ENCODE measurements around the gene TRABD2B. TPM values are rescaled to one million over a fixed set of nuclear protein-coding genes. Genes with fewer than 3 reads are reported as not detected.

The TRABD2B gene
- total and polyA plus RNA-seq, 2 experiments from 2014 or later = 1.6 to 2.0 TPM

DNA sequence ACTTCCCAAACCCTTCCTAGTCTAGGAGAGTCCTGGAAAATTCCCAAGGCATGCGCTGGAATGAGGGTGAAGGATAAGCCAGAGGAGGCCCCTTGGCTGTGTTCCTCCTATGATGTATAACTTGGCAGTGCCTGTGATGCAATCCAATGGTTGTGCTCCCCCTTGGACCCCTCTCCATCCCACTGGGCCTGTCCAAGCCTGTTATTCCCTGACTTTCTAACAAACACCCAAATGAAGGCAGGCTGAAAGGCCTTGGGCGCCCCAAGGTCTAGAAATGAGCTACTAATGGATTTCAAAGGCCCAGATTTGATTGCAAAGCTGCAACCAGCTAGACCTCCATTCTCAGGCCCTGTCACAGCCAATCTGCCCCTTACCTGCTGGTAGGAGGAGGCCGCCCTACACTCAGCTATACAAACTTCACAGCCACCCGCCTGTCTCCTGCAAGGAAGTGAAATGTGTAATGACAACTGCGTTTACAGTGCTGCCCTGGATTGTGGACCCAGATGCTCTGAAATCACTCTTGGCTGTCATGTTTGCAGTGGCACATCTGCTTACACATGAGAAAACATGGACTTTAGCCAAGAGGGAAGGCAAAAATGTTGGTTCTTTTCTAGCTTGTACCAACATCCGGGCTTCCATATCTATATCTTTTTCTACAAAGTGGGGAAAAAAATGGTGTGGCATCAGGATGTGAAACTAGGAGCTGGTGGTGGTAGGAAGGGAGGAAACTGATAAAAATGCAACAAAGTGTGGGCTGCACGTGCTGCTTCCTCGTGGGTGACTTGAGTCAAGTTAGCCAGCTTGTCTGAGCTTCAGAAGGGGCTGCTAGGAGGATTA lies 130.4 kb downstream of the TRABD2B start (continued):
- TF ChIP-seq, protein P1, sequence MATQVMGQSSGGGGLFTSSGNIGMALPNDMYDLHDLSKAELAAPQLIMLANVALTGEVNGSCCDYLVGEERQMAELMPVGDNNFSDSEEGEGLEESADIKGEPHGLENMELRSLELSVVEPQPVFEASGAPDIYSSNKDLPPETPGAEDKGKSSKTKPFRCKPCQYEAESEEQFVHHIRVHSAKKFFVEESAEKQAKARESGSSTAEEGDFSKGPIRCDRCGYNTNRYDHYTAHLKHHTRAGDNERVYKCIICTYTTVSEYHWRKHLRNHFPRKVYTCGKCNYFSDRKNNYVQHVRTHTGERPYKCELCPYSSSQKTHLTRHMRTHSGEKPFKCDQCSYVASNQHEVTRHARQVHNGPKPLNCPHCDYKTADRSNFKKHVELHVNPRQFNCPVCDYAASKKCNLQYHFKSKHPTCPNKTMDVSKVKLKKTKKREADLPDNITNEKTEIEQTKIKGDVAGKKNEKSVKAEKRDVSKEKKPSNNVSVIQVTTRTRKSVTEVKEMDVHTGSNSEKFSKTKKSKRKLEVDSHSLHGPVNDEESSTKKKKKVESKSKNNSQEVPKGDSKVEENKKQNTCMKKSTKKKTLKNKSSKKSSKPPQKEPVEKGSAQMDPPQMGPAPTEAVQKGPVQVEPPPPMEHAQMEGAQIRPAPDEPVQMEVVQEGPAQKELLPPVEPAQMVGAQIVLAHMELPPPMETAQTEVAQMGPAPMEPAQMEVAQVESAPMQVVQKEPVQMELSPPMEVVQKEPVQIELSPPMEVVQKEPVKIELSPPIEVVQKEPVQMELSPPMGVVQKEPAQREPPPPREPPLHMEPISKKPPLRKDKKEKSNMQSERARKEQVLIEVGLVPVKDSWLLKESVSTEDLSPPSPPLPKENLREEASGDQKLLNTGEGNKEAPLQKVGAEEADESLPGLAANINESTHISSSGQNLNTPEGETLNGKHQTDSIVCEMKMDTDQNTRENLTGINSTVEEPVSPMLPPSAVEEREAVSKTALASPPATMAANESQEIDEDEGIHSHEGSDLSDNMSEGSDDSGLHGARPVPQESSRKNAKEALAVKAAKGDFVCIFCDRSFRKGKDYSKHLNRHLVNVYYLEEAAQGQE (IDR thresholded peaks at IDR 0.05; ENCODE audit: unreplicated experiment) = no peak
- TF ChIP-seq, protein P2, sequence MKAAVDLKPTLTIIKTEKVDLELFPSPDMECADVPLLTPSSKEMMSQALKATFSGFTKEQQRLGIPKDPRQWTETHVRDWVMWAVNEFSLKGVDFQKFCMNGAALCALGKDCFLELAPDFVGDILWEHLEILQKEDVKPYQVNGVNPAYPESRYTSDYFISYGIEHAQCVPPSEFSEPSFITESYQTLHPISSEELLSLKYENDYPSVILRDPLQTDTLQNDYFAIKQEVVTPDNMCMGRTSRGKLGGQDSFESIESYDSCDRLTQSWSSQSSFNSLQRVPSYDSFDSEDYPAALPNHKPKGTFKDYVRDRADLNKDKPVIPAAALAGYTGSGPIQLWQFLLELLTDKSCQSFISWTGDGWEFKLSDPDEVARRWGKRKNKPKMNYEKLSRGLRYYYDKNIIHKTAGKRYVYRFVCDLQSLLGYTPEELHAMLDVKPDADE (IDR thresholded peaks at IDR 0.05) = no peak
- TF ChIP-seq ZNF114 (CRISPR knock-in tag; IDR thresholded peaks at IDR 0.05) = no peak
- TF ChIP-seq CTCF (conservative IDR thresholded peaks at IDR 0.05; ENCODE audit: low read depth in 2 of 2) = no peak

DNA sequence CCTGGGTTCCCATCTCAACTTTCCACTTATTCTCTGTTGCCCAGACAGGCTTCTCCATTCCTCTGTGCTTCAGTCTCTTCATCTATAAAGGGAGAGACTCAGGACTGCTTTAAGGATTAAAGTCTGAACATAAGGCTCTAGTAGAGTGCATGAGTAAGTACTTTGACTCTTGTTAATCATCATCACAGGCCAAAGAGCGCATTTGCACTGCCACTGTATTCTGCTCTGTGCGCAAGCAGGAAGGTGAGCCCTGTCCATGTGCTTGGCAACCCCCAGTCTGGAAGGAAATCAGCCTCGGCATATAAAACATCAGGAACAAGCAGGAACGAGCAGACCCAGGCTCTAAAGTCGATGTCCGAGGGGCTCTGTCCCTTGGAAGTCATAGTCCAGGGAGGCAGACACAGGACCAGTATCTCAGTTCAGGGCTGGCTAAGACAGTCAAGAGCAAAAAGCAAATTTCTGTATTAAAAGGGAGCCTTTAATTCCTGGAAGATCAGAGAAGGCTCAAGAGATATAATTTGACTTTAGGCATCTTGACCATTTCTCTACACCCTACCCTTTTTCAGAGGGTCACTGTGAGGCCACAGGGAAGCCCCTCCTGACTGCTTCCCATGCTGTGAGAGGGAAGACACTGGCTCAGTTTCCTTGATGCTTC lies 131.2 kb downstream of the TRABD2B start:
- H4K20me1 ChIP-seq (replicated peaks; ENCODE audit: insufficient read depth) = no peaks in the 10 kb centered on the region
- no peak for TF ChIP-seq ZNF114 (CRISPR knock-in tag; IDR thresholded peaks at IDR 0.05)
- TF ChIP-seq, protein P2 (IDR thresholded peaks at IDR 0.05) = no peak
- TF ChIP-seq ZNF331 (CRISPR knock-in tag; IDR thresholded peaks at IDR 0.05; ENCODE audit: low read depth) = no peak
- TF ChIP-seq CTCF (conservative IDR thresholded peaks at IDR 0.05; ENCODE audit: low read depth in 2 of 2) = no peak
- TF ChIP-seq CREB1 (CRISPR knock-in tag; IDR thresholded peaks at IDR 0.05; ENCODE audit: low read depth) = no peak
- TF ChIP-seq EZH2phosphoT487 (IDR thresholded peaks at IDR 0.05; ENCODE audit: unreplicated experiment) = no peak
- no peak overlapping the region for H2AFZ ChIP-seq
- H3K4me2 ChIP-seq = no peak overlapping the region
- H3K36me3 Mint-ChIP-seq (ENCODE audit: low read depth) = no peaks in the 10 kb centered on the region; the same call in 2 of the 3 replicates
- H3K4me1 Mint-ChIP-seq = no peaks in the 10 kb centered on the region
- H3K4me3 ChIP-seq = no peak overlapping the region
- H3K4me1 ChIP-seq (ENCODE audit: insufficient read depth) = no peaks in the 10 kb centered on the region
- peaks cover 2% of the 10 kb centered on the region for H3K27me3 Mint-ChIP-seq (ENCODE audit: insufficient read depth, low read depth, poor library complexity)
- no peaks in the 10 kb centered on the region for H3K79me2 ChIP-seq (replicated peaks; ENCODE audit: insufficient read depth)
- H3K9me2 ChIP-seq (ENCODE audit: insufficient read depth) = peaks cover 3% of the 10 kb centered on the region; the same call in 1 of the 2 replicates
- no peak overlapping the region for H3K4me3 Mint-ChIP-seq
- H3K9me3 Mint-ChIP-seq = peaks cover 5% of the 10 kb centered on the region; the same call in 2 of the 3 replicates
- H3K27ac ChIP-seq (ENCODE audit: low read depth) = no peak overlapping the region
- H3K27ac Mint-ChIP-seq = no peak overlapping the region
- no peaks in the 10 kb centered on the region for H3F3A ChIP-seq (replicated peaks; ENCODE audit: low read depth)
- ATAC-seq (no peak), DNase-seq (ENCODE audit: low spot score) (no peak)
- no peaks in the 10 kb centered on the region for H3K36me3 ChIP-seq (ENCODE audit: insufficient read depth)
- no peaks in the 10 kb centered on the region for H3K27me3 ChIP-seq (ENCODE audit: insufficient read depth)
